22Rv1 (cell line): ENCODE data around the gene RNF157.

ENCODE experiments used
- CTCF ChIP-seq: fragments of 450-650 bp; IDR thresholded peaks from 2 replicates; pipeline ENCODE4 v1.5.1; 2017; ENCODE audit warnings: mild to moderate bottlenecking
- ZFX ChIP-seq: fragments of 450-650 bp; IDR thresholded peaks from 2 replicates; pipeline ENCODE4 v1.6.1; 2017; ENCODE audit warnings: antibody characterized with exemption, borderline replicate concordance

DNA sequence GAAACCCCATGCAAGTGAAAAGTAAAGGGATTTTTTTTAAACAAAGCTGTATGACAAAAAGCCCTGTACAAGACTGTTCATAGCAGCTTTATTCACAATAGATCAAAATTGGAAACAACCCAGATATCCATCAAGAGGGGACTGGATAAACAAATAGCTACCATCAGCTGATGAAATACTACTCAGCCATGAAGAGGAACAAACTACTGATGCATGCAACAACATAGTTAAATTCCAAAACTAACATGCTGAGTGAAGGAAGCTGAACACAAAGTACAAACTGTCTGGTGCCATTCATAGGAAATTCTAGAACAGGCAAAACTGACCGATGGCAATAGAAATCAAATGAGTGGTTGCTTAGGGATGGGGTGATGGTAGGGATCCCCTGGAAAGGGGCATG is 114.4 kb downstream of the RNF157 start:
- TF ChIP-seq CTCF (no peak), ZFX (no peak)
